Fibroblast of lung (primary cell): ENCODE data around the gene MDM1.

Experiments
- CTCF ChIP-seq, 2 donors: IDR thresholded peaks in 1 of 2; conservative IDR thresholded peaks in 1 of 2; 1 replicate in 1 of 2; 2 replicates in 1 of 2; pipeline ENCODE4 v1.5.1; 2011 to 2012; ENCODE audit warnings: low read length in 2 of 2, control low read depth in 1 of 2, inconsistent platforms in 1 of 2, low read depth in 1 of 2, mild to moderate bottlenecking in 1 of 2
- EZH2 ChIP-seq: IDR thresholded peaks from 2 replicates; pipeline ENCODE4 v1.5.1; 2012; ENCODE audit warnings: low read length, control low read depth, mild to moderate bottlenecking; ENCODE audit errors: missing control alignments

- TF ChIP-seq CTCF (conservative IDR thresholded peaks at IDR 0.05 in 1 of 2, IDR thresholded peaks at IDR 0.05 in 1 of 2; ENCODE audit: low read depth in 1 of 2, low read length in 2 of 2): no peak
- no peak for TF ChIP-seq EZH2
These were observed 52.7 kb downstream of the MDM1 start for GRCh38 chr12:68279227-68280054.
